Trophoblast cell (in vitro differentiated cells and primary cell): ENCODE results near the gene CALML3.

Experiments used
- DNase-seq, 2 donors: peaks; one replicate each; pipeline ENCODE4 v3.0.0-alpha.2; 2016
- H2AFZ ChIP-seq: 2 replicates; pipeline ENCODE4 v1.6.1; 2013; ENCODE audit warnings: low read length, moderate library complexity, mild to moderate bottlenecking; ENCODE audit not compliant: insufficient read depth, poor library complexity
- H2AK5ac ChIP-seq: 2 replicates; pipeline ENCODE4 v1.6.1; 2013; ENCODE audit warnings: mild to moderate bottlenecking, low read length
- H2BK120ac ChIP-seq: 2 replicates; pipeline ENCODE4 v1.6.1; 2013; ENCODE audit warnings: low read length, mild to moderate bottlenecking, moderate library complexity; ENCODE audit not compliant: insufficient read depth, poor library complexity
- H2BK12ac ChIP-seq: 2 replicates; pipeline ENCODE4 v1.6.1; 2013; ENCODE audit warnings: mild to moderate bottlenecking, low read length, moderate library complexity
- H2BK5ac ChIP-seq: 2 replicates; pipeline ENCODE4 v1.6.1; 2013; ENCODE audit warnings: low read length, low read depth, moderate library complexity, mild to moderate bottlenecking; ENCODE audit not compliant: poor library complexity
- H3K14ac ChIP-seq: 2 replicates; pipeline ENCODE4 v1.6.1; 2013; ENCODE audit warnings: mild to moderate bottlenecking, low read length
- H3K18ac ChIP-seq: 2 replicates; pipeline ENCODE4 v1.6.1; 2013; ENCODE audit warnings: mild to moderate bottlenecking, low read length
- H3K23ac ChIP-seq: 2 replicates; pipeline ENCODE4 v1.6.1; 2013; ENCODE audit warnings: low read length
- H3K27ac ChIP-seq: 2 replicates; pipeline ENCODE4 v1.5.1; 2013; ENCODE audit warnings: low read depth, mild to moderate bottlenecking, inconsistent platforms, low read length, moderate library complexity
- H3K27me3 ChIP-seq: 2 replicates; pipeline ENCODE4 v1.6.1; 2013; ENCODE audit warnings: inconsistent platforms, mild to moderate bottlenecking, low read length, moderate library complexity; ENCODE audit not compliant: insufficient read depth
- H3K36me3 ChIP-seq, 2 experiments: 1 replicate in 1 of 2; 2 replicates in 1 of 2; pipeline ENCODE4 v1.6.1; 2013; ENCODE audit warnings: low read length in 2 of 2, mild to moderate bottlenecking in 2 of 2, moderate library complexity in 1 of 2; ENCODE audit not compliant: insufficient read depth in 2 of 2, control insufficient read depth in 1 of 2
- H3K4ac ChIP-seq: 2 replicates; pipeline ENCODE4 v1.6.1; 2013; ENCODE audit warnings: low read depth, mild to moderate bottlenecking, low read length, moderate library complexity
- H3K4me1 ChIP-seq, 2 experiments: 1 replicate in 1 of 2; 2 replicates in 1 of 2; pipeline ENCODE4 v1.6.1; 2013; ENCODE audit warnings: low read length in 2 of 2, mild to moderate bottlenecking in 2 of 2, moderate library complexity in 1 of 2; ENCODE audit not compliant: insufficient read depth in 2 of 2, control insufficient read depth in 1 of 2
- H3K4me2 ChIP-seq: 2 replicates; pipeline ENCODE4 v1.6.1; 2013; ENCODE audit warnings: inconsistent platforms, mild to moderate bottlenecking, low read length, moderate library complexity
- H3K4me3 ChIP-seq: 2 replicates; pipeline ENCODE4 v1.5.1; 2013; ENCODE audit warnings: mild to moderate bottlenecking, low read depth, low read length, inconsistent platforms
- H3K79me1 ChIP-seq: one replicate; pipeline ENCODE4 v1.6.1; 2013; ENCODE audit warnings: low read length
- H3K79me2 ChIP-seq: 2 replicates; pipeline ENCODE4 v1.6.1; 2013; ENCODE audit warnings: low read length, mild to moderate bottlenecking; ENCODE audit not compliant: control insufficient read depth, insufficient read depth, poor library complexity
- H3K9ac ChIP-seq: 2 replicates; pipeline ENCODE4 v1.6.1; 2013; ENCODE audit warnings: mild to moderate bottlenecking, low read length
- H3K9me3 ChIP-seq: 2 replicates; pipeline ENCODE4 v1.6.1; 2013; ENCODE audit warnings: low read depth, mild to moderate bottlenecking, control low read depth, inconsistent platforms, low read length; ENCODE audit not compliant: insufficient read depth
- H4K12ac ChIP-seq: 2 replicates; pipeline ENCODE4 v1.6.1; 2013; ENCODE audit warnings: low read depth, mild to moderate bottlenecking, low read length, moderate library complexity
- H4K8ac ChIP-seq: 2 replicates; pipeline ENCODE4 v1.6.1; 2013; ENCODE audit warnings: low read depth, mild to moderate bottlenecking, low read length, moderate library complexity
- H4K91ac ChIP-seq: one replicate; pipeline ENCODE4 v1.6.1; 2013; ENCODE audit warnings: low read depth, mild to moderate bottlenecking, low read length, moderate library complexity
- WGBS: extraction: QIAGEN DNeasy Blood & Tissue Kit; methylation state at CpG from one replicate; pipeline ENCODE4 v1.1.7; 2013; ENCODE audit warnings: missing lambda C conversion rate; ENCODE audit not compliant: insufficient read length, insufficient coverage; ENCODE audit errors: extremely low coverage; 5-methylcytosine and 5-hydroxymethylcytosine counted together

The CALML3 gene

GRCh38 chr10:5493691-5494090 is 31.1 kb upstream of the CALML3 start:
- Histone ChIP-seq H3K4me1 (peaks cover 22 to 24% of the 10 kb centered on the region in 2 experiments), H4K12ac (no peak overlapping the region), H3K9me3 (peaks cover 5% of the 10 kb centered on the region), H2AFZ (no peak overlapping the region), H3K79me2 (no peaks in the 10 kb centered on the region), H3K9ac (no peak overlapping the region), H4K8ac (no peak overlapping the region), H2BK120ac (peak overlapping the region; percentile 75), H3K27me3 (no peaks in the 10 kb centered on the region), H2BK12ac (peak overlapping the region; percentile 24), H3K79me1 (peaks cover 30% of the 10 kb centered on the region), H3K23ac (no peak overlapping the region), H3K27ac (peak overlapping the region; percentile 9), H2BK5ac (peak overlapping the region; percentile 2), H3K4me2 (no peak overlapping the region), H3K36me3 (peaks cover 0 to 4% of the 10 kb centered on the region in 2 experiments), H3K4me3 (no peak overlapping the region), H3K18ac (peak overlapping the region; percentile 17), H4K91ac (peak overlapping the region; percentile 60), H3K4ac (no peak overlapping the region), H2AK5ac (peak overlapping the region; percentile 11), H3K14ac (peak overlapping the region; percentile 40)
- no CpG with 5 or more reads among the region's 3 CpGs for WGBS
- peak; percentile 73 to 79 for DNase-seq

GRCh38 chr10:5494611-5495010 is 30.1 kb upstream of the CALML3 start:
- no peak overlapping the region for H3K4me3 ChIP-seq
- DNase-seq: no peak
- no peak overlapping the region for H3K23ac ChIP-seq
- no CpG with 5 or more reads among the region's 8 CpGs for WGBS
- no peak overlapping the region for H2BK5ac ChIP-seq
- H3K4me1 ChIP-seq: peaks cover 25 to 26% of the 10 kb centered on the region in 2 experiments
- H3K9ac ChIP-seq: no peak overlapping the region
- H3K36me3 ChIP-seq: peaks cover 0 to 4% of the 10 kb centered on the region in 2 experiments
- no peak overlapping the region for H2AFZ ChIP-seq
- peak overlapping the region; percentile 50 for H3K14ac ChIP-seq
- H4K8ac ChIP-seq: no peak overlapping the region
- no peak overlapping the region for H4K12ac ChIP-seq
- peak overlapping the region; percentile 77 for H2BK12ac ChIP-seq
- H3K9me3 ChIP-seq: peaks cover 5% of the 10 kb centered on the region
- H3K27me3 ChIP-seq: no peaks in the 10 kb centered on the region
- peak overlapping the region; percentile 29 for H2BK120ac ChIP-seq
- peak overlapping the region; percentile 31 for H3K18ac ChIP-seq
- H3K4me2 ChIP-seq: no peak overlapping the region
- peak overlapping the region; percentile 12 for H3K4ac ChIP-seq
- H3K27ac ChIP-seq: no peak overlapping the region
- peak overlapping the region; percentile 67 for H4K91ac ChIP-seq
- peak overlapping the region; percentile 67 for H2AK5ac ChIP-seq
- no peaks in the 10 kb centered on the region for H3K79me2 ChIP-seq
- H3K79me1 ChIP-seq: peaks cover 35% of the 10 kb centered on the region

GRCh38 chr10:5496261-5497250 is 28.2 kb upstream of the CALML3 start:
- Histone ChIP-seq H3K18ac (peak overlapping the region; percentile 18), H3K4ac (peak overlapping the region; percentile 6), H3K9ac (no peak overlapping the region), H2AK5ac (peak overlapping the region; percentile 61), H2BK5ac (no peak overlapping the region), H3K4me3 (no peak overlapping the region), H3K27ac (no peak overlapping the region), H4K91ac (peak overlapping the region; percentile 78), H4K8ac (peak overlapping the region; percentile 24), H3K79me1 (peaks cover 38% of the 10 kb centered on the region), H3K4me2 (no peak overlapping the region), H2BK12ac (peak overlapping the region; percentile 73), H3K9me3 (peaks cover 4% of the 10 kb centered on the region), H3K27me3 (no peaks in the 10 kb centered on the region), H3K79me2 (peaks cover 2% of the 10 kb centered on the region), H2AFZ (no peak overlapping the region), H4K12ac (no peak overlapping the region), H3K4me1 (peaks cover 25 to 28% of the 10 kb centered on the region in 2 experiments), H3K14ac (peak overlapping the region; percentile 30), H3K23ac (no peak overlapping the region), H2BK120ac (peak overlapping the region; percentile 59), H3K36me3 (peaks cover 0 to 4% of the 10 kb centered on the region in 2 experiments)
- DNase-seq: peak; percentile 96 to 97
- WGBS: no CpG with 5 or more reads among the region's 25 CpGs

- H3K27me3 ChIP-seq: no peaks in the 10 kb centered on the region
- H4K8ac ChIP-seq: peak overlapping the region; percentile 5
- H3K4me2 ChIP-seq: no peak overlapping the region
- H2BK12ac ChIP-seq: peak overlapping the region; percentile 73
- peaks cover 29 to 31% of the 10 kb centered on the region in 2 experiments for H3K4me1 ChIP-seq
- peak overlapping the region; percentile 59 for H2BK120ac ChIP-seq
- no peak overlapping the region for H3K23ac ChIP-seq
- no peak for DNase-seq
- peaks cover 38% of the 10 kb centered on the region for H3K79me1 ChIP-seq
- H2AK5ac ChIP-seq: peak overlapping the region; percentile 61
- H3K9me3 ChIP-seq: peaks cover 4% of the 10 kb centered on the region
- H2BK5ac ChIP-seq: no peak overlapping the region
- H3K4me3 ChIP-seq: no peak overlapping the region
- no CpG with 5 or more reads among the region's 6 CpGs for WGBS
- H3K27ac ChIP-seq: no peak overlapping the region
- H4K91ac ChIP-seq: peak overlapping the region; percentile 78
- H2AFZ ChIP-seq: no peak overlapping the region
- H3K4ac ChIP-seq: peak overlapping the region; percentile 6
- no peak overlapping the region for H3K9ac ChIP-seq
- peaks cover 2% of the 10 kb centered on the region for H3K79me2 ChIP-seq
- H3K36me3 ChIP-seq: peaks cover 0 to 3% of the 10 kb centered on the region in 2 experiments
- peak overlapping the region; percentile 18 for H3K18ac ChIP-seq
- H3K14ac ChIP-seq: peak overlapping the region; percentile 30
- no peak overlapping the region for H4K12ac ChIP-seq
These were observed 27.5 kb upstream of the CALML3 start for GRCh38 chr10:5497289-5497688.
